Measurements from ENCODE around the gene SDHC.

The SDHC gene

GRCh38 chr1:161285113-161285512, 29.1 kb upstream of the SDHC start:
- no peak overlapping the region for H3K23ac ChIP-seq (ENCODE audit: low read depth, low read length, poor library complexity)
- WGBS, 2 donors (ENCODE audit: extremely low coverage in 2 of 2, insufficient read length in 2 of 2, insufficient replicate concordance in 1 of 2) = no CpG with 5 or more reads among the region's 2 CpGs

GRCh38 chr1:161285521-161285920, 28.7 kb upstream of the SDHC start:
- H2BK12ac ChIP-seq (ENCODE audit: low read length) = no peak overlapping the region
- no peak overlapping the region for H2BK120ac ChIP-seq (ENCODE audit: low read depth, low read length)
- no CpG with 5 or more reads among the region's 5 CpGs for WGBS, 2 donors (ENCODE audit: extremely low coverage in 2 of 2, insufficient read length in 2 of 2, insufficient replicate concordance in 1 of 2)
- H2BK15ac ChIP-seq (ENCODE audit: low read length) = no peak overlapping the region
- H2AFZ ChIP-seq (ENCODE audit: low read length) = no peak overlapping the region
- DNase-seq (ENCODE audit: low spot score) = no peak
- peaks cover 2 to 7% of the 10 kb centered on the region in 2 donors for H3K4me1 ChIP-seq (ENCODE audit: control insufficient read depth in 2 of 2, insufficient read depth in 1 of 2, low read depth in 1 of 2, low read length in 2 of 2)
- H4K91ac ChIP-seq (ENCODE audit: low read depth, low read length, poor library complexity) = no peak overlapping the region
- H4K8ac ChIP-seq (ENCODE audit: low read depth, low read length) = no peak overlapping the region
- H2AK5ac ChIP-seq (ENCODE audit: low read depth, low read length) = no peak overlapping the region
- peaks cover 0 to 14% (median 0%) of the 10 kb centered on the region in 3 experiments for H3K27me3 ChIP-seq (ENCODE audit: control insufficient read depth in 3 of 3, insufficient read depth in 3 of 3, low read depth in 1 of 3, low read length in 3 of 3)
- H3K27ac ChIP-seq (replicated peaks; ENCODE audit: low read length) = no peak overlapping the region
- H3K4me2 ChIP-seq (ENCODE audit: insufficient read depth, low read length, poor library complexity, severe bottlenecking) = no peak overlapping the region
- no peak overlapping the region for H3K18ac ChIP-seq (ENCODE audit: low read length)
- H3K9ac ChIP-seq (ENCODE audit: low read depth, low read length, poor library complexity) = no peak overlapping the region
- H3K36me3 ChIP-seq (replicated peaks in 1 of 2; ENCODE audit: control insufficient read depth in 2 of 2, insufficient read depth in 2 of 2, low read length in 2 of 2) = no peaks in the 10 kb centered on the region
- no peaks in the 10 kb centered on the region for H3K9me3 ChIP-seq (replicated peaks in 1 of 2; ENCODE audit: control insufficient read depth in 2 of 2, insufficient read depth in 1 of 2, low read depth in 1 of 2, low read length in 2 of 2)
- no peak overlapping the region for H3K4ac ChIP-seq (ENCODE audit: low read length)
- H3K14ac ChIP-seq (ENCODE audit: low read length) = no peak overlapping the region
- no peak overlapping the region for H3K23ac ChIP-seq (ENCODE audit: low read depth, low read length, poor library complexity)
- H3K4me3 ChIP-seq (ENCODE audit: low read length in 2 of 2) = no peak overlapping the region
- H3K79me1 ChIP-seq (ENCODE audit: low read depth, low read length) = no peaks in the 10 kb centered on the region
- no peak overlapping the region for H2BK5ac ChIP-seq (ENCODE audit: low read length)

More at GRCh38 chr1:161285113-161285512, 29.1 kb upstream of the SDHC start:
- Histone ChIP-seq H3K4me1 (ENCODE audit: control insufficient read depth in 2 of 2, insufficient read depth in 1 of 2, low read depth in 1 of 2, low read length in 2 of 2) (peaks cover 2 to 7% of the 10 kb centered on the region in 2 donors), H3K27ac (replicated peaks; ENCODE audit: low read length) (no peak overlapping the region), H3K18ac (ENCODE audit: low read length) (no peak overlapping the region), H2AK5ac (ENCODE audit: low read depth, low read length) (no peak overlapping the region), H2BK120ac (ENCODE audit: low read depth, low read length) (no peak overlapping the region), H3K9me3 (replicated peaks in 1 of 2; ENCODE audit: control insufficient read depth in 2 of 2, insufficient read depth in 1 of 2, low read depth in 1 of 2, low read length in 2 of 2) (no peaks in the 10 kb centered on the region), H4K8ac (ENCODE audit: low read depth, low read length) (no peak overlapping the region), H3K79me1 (ENCODE audit: low read depth, low read length) (no peaks in the 10 kb centered on the region), H2BK5ac (ENCODE audit: low read length) (no peak overlapping the region), H4K91ac (ENCODE audit: low read depth, low read length, poor library complexity) (no peak overlapping the region), H2AFZ (ENCODE audit: low read length) (no peak overlapping the region), H3K4ac (ENCODE audit: low read length) (no peak overlapping the region), H2BK15ac (ENCODE audit: low read length) (no peak overlapping the region), H3K36me3 (replicated peaks in 1 of 2; ENCODE audit: control insufficient read depth in 2 of 2, insufficient read depth in 2 of 2, low read length in 2 of 2) (no peaks in the 10 kb centered on the region), H2BK12ac (ENCODE audit: low read length) (no peak overlapping the region), H3K4me2 (ENCODE audit: insufficient read depth, low read length, poor library complexity, severe bottlenecking) (no peak overlapping the region), H3K14ac (ENCODE audit: low read length) (no peak overlapping the region), H3K9ac (ENCODE audit: low read depth, low read length, poor library complexity) (no peak overlapping the region), H3K27me3 (ENCODE audit: control insufficient read depth in 3 of 3, insufficient read depth in 3 of 3, low read depth in 1 of 3, low read length in 3 of 3) (peaks cover 0 to 18% (median 0%) of the 10 kb centered on the region in 3 experiments), H3K4me3 (ENCODE audit: low read length in 2 of 2) (no peak overlapping the region)
- DNase-seq (ENCODE audit: low spot score) = no peak

- Histone ChIP-seq H3K27ac (replicated peaks; ENCODE audit: low read length) (no peak overlapping the region), H3K4ac (ENCODE audit: low read length) (no peak overlapping the region), H3K9ac (ENCODE audit: low read depth, low read length, poor library complexity) (no peak overlapping the region), H3K9me3 (replicated peaks in 1 of 2; ENCODE audit: control insufficient read depth in 2 of 2, insufficient read depth in 1 of 2, low read depth in 1 of 2, low read length in 2 of 2) (no peaks in the 10 kb centered on the region), H3K23ac (ENCODE audit: low read depth, low read length, poor library complexity) (no peak overlapping the region), H3K4me1 (ENCODE audit: control insufficient read depth in 2 of 2, insufficient read depth in 1 of 2, low read depth in 1 of 2, low read length in 2 of 2) (peaks cover 2 to 7% of the 10 kb centered on the region in 2 donors), H2BK12ac (ENCODE audit: low read length) (no peak overlapping the region), H3K27me3 (ENCODE audit: control insufficient read depth in 3 of 3, insufficient read depth in 3 of 3, low read depth in 1 of 3, low read length in 3 of 3) (peaks cover 0 to 14% (median 0%) of the 10 kb centered on the region in 3 experiments), H3K79me1 (ENCODE audit: low read depth, low read length) (no peaks in the 10 kb centered on the region), H4K91ac (ENCODE audit: low read depth, low read length, poor library complexity) (no peak overlapping the region), H2AFZ (ENCODE audit: low read length) (no peak overlapping the region), H2BK120ac (ENCODE audit: low read depth, low read length) (no peak overlapping the region), H3K14ac (ENCODE audit: low read length) (no peak overlapping the region), H4K8ac (ENCODE audit: low read depth, low read length) (no peak overlapping the region), H2BK5ac (ENCODE audit: low read length) (no peak overlapping the region), H3K4me3 (ENCODE audit: low read length in 2 of 2) (no peak overlapping the region), H3K18ac (ENCODE audit: low read length) (no peak overlapping the region), H2BK15ac (ENCODE audit: low read length) (no peak overlapping the region), H2AK5ac (ENCODE audit: low read depth, low read length) (no peak overlapping the region), H3K36me3 (replicated peaks in 1 of 2; ENCODE audit: control insufficient read depth in 2 of 2, insufficient read depth in 2 of 2, low read length in 2 of 2) (no peaks in the 10 kb centered on the region), H3K4me2 (ENCODE audit: insufficient read depth, low read length, poor library complexity, severe bottlenecking) (no peak overlapping the region)
- DNase-seq (ENCODE audit: low spot score) = no peak
- no CpG with 5 or more reads among the region's 3 CpGs for WGBS, 2 donors (ENCODE audit: extremely low coverage in 2 of 2, insufficient read length in 2 of 2, insufficient replicate concordance in 1 of 2)
These were observed 26.6 kb upstream of the SDHC start for GRCh38 chr1:161287482-161288054.

- H3K4me1 ChIP-seq (ENCODE audit: control insufficient read depth in 2 of 2, insufficient read depth in 1 of 2, low read depth in 1 of 2, low read length in 2 of 2) = peaks cover 0 to 3% of the 10 kb centered on the region in 2 donors
- DNase-seq (ENCODE audit: low spot score) = no peak
- no peak overlapping the region for H2BK120ac ChIP-seq (ENCODE audit: low read depth, low read length)
- no peak overlapping the region for H3K4me3 ChIP-seq (ENCODE audit: low read length in 2 of 2)
- no peaks in the 10 kb centered on the region for H3K27me3 ChIP-seq (ENCODE audit: control insufficient read depth in 3 of 3, insufficient read depth in 3 of 3, low read depth in 1 of 3, low read length in 3 of 3)
- no peak overlapping the region for H3K4ac ChIP-seq (ENCODE audit: low read length)
- H4K91ac ChIP-seq (ENCODE audit: low read depth, low read length, poor library complexity) = no peak overlapping the region
- no peak overlapping the region for H3K14ac ChIP-seq (ENCODE audit: low read length)
- no peak overlapping the region for H3K27ac ChIP-seq (replicated peaks; ENCODE audit: low read length)
- no peak overlapping the region for H2BK5ac ChIP-seq (ENCODE audit: low read length)
- H2BK12ac ChIP-seq (ENCODE audit: low read length) = no peak overlapping the region
- no peak overlapping the region for H3K18ac ChIP-seq (ENCODE audit: low read length)
- H3K9me3 ChIP-seq (replicated peaks in 1 of 2; ENCODE audit: control insufficient read depth in 2 of 2, insufficient read depth in 1 of 2, low read depth in 1 of 2, low read length in 2 of 2) = no peaks in the 10 kb centered on the region
- H3K23ac ChIP-seq (ENCODE audit: low read depth, low read length, poor library complexity) = no peak overlapping the region
- H3K9ac ChIP-seq (ENCODE audit: low read depth, low read length, poor library complexity) = no peak overlapping the region
- no peak overlapping the region for H3K4me2 ChIP-seq (ENCODE audit: insufficient read depth, low read length, poor library complexity, severe bottlenecking)
- H3K36me3 ChIP-seq (replicated peaks in 1 of 2; ENCODE audit: control insufficient read depth in 2 of 2, insufficient read depth in 2 of 2, low read length in 2 of 2) = no peaks in the 10 kb centered on the region
- H3K79me1 ChIP-seq (ENCODE audit: low read depth, low read length) = no peaks in the 10 kb centered on the region
- no CpG with 5 or more reads among the region's 1 CpG for WGBS, 2 donors (ENCODE audit: extremely low coverage in 2 of 2, insufficient read length in 2 of 2, insufficient replicate concordance in 1 of 2)
- H2AK5ac ChIP-seq (ENCODE audit: low read depth, low read length) = no peak overlapping the region
- no peak overlapping the region for H2AFZ ChIP-seq (ENCODE audit: low read length)
- no peak overlapping the region for H2BK15ac ChIP-seq (ENCODE audit: low read length)
- no peak overlapping the region for H4K8ac ChIP-seq (ENCODE audit: low read depth, low read length)
These were observed 23.4 kb upstream of the SDHC start for GRCh38 chr1:161290779-161291178.
